SJCRH30 (cell line): ENCODE data around the gene PDZRN3. TPM values are rescaled to one million over a fixed set of nuclear protein-coding genes. Genes with fewer than 3 reads are reported as not detected.

ENCODE experiments used
- DNase-seq, 2 experiments: peaks; one replicate each; pipeline ENCODE4 v3.0.0-alpha.2; 2015 to 2020
- H3K27ac ChIP-seq: fragments of 250-450 bp; sonication (Bioruptor Pico); 2 replicates; pipeline ENCODE4 v1.5.1; 2020; ENCODE audit warnings: mild to moderate bottlenecking, moderate library complexity
- H3K27me3 ChIP-seq: fragments of 250-450 bp; sonication (Bioruptor Pico); 2 replicates; pipeline ENCODE4 v1.5.1; 2020; ENCODE audit warnings: mild to moderate bottlenecking, moderate library complexity
- H3K36me3 ChIP-seq: fragments of 250-450 bp; sonication (Bioruptor Pico); 2 replicates; pipeline ENCODE4 v1.5.1; 2020; ENCODE audit warnings: mild to moderate bottlenecking, moderate library complexity
- H3K4me1 ChIP-seq: fragments of 250-450 bp; sonication (Bioruptor Pico); 2 replicates; pipeline ENCODE4 v1.5.1; 2020; ENCODE audit warnings: mild to moderate bottlenecking, moderate library complexity
- H3K4me3 ChIP-seq: fragments of 250-450 bp; sonication (Bioruptor Pico); 2 replicates; pipeline ENCODE4 v1.5.1; 2020; ENCODE audit warnings: mild to moderate bottlenecking, moderate library complexity
- H3K9me3 ChIP-seq: fragments of 250-450 bp; sonication (Bioruptor Pico); replicated peaks from 2 replicates; pipeline ENCODE4 v1.5.1; 2020; ENCODE audit warnings: mild to moderate bottlenecking, moderate library complexity
- total RNA-seq: library from RNA; depleted of rRNA; stranded (reverse); fragments of >200 nt; shearing (Covaris generic); gene quantifications from 2 replicates; pipeline ENCODE4 v1.2.3, GENCODE V29; 2014

Gene PDZRN3
- total RNA-seq, 1 experiment from 2014 or later, result 27.3 TPM

DNA sequence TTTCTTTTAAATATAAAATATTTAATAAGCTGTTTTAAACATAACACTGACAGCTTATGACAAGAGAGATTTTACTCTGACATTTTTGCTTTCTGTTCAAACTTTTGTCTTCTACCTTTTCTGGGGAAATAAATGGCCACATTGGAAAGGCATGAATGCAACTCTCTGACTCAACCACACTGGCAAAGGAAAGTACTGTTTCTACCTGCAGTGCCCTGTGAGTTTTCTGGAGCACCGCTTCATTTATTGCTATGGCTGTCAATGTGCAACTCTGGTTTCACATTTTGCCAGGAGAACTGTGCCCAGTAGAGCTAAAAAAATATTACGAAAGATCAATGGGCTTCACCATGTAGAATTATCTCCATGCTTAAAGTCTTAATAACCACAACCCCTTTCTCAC, 15.1 kb downstream of the PDZRN3 start:
- Histone ChIP-seq H3K36me3 (no peaks in the 10 kb centered on the region), H3K4me1 (no peaks in the 10 kb centered on the region), H3K4me3 (no peak overlapping the region), H3K27ac (no peak overlapping the region), H3K27me3 (no peaks in the 10 kb centered on the region), H3K9me3 (no peaks in the 10 kb centered on the region)
- no peak for DNase-seq

GRCh38 chr3:73609315-73609641, 15.5 kb downstream of the PDZRN3 start:
- no peak overlapping the region for H3K4me3 ChIP-seq
- no peaks in the 10 kb centered on the region for H3K9me3 ChIP-seq
- H3K27me3 ChIP-seq, result no peaks in the 10 kb centered on the region
- H3K36me3 ChIP-seq, result no peaks in the 10 kb centered on the region
- H3K27ac ChIP-seq, result no peak overlapping the region
- DNase-seq, result no peak
- H3K4me1 ChIP-seq, result no peaks in the 10 kb centered on the region

DNA sequence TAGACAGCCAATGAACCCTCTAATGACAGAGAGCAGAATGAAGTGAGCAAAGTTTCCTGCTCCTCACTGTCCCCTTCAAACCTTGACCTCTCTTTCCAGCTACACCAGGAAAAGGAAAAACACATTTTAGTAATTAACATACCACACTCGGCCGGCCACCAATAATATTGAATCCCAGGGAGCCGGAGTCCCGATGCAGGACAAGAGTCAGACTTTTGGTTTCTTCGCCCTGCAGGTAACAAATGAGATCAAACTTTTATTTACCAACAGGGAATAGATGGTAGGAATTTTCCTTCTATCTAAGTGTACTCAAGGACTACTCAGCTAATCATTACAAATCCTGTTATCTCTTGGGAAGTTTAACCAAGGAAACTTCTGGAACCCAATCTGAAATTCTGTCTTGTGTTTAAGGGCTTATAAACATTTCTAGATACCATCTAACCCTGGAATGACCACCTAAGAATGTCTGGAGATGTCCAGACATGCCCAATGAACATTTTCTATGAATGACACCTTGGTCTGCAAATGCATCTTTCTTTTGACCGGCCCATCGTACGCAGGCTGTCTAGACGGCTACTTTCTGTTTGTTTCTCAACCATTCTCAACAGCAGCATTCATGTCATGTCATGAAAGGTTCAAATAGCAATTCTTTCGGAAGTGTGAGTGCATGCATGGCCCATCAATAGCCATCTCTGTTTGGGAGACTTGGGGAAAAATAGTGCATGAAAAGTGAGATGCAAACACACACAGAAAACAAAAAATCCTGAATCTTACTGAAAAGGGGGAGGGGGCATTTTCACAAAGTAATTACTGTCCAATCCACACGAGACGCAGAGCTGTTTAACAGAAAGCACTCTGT, 16.1 kb downstream of the PDZRN3 start:
- Histone ChIP-seq H3K4me3 (no peak overlapping the region), H3K27ac (no peak overlapping the region), H3K9me3 (no peaks in the 10 kb centered on the region), H3K36me3 (no peaks in the 10 kb centered on the region), H3K4me1 (no peaks in the 10 kb centered on the region), H3K27me3 (no peaks in the 10 kb centered on the region)
- no peak for DNase-seq

DNA sequence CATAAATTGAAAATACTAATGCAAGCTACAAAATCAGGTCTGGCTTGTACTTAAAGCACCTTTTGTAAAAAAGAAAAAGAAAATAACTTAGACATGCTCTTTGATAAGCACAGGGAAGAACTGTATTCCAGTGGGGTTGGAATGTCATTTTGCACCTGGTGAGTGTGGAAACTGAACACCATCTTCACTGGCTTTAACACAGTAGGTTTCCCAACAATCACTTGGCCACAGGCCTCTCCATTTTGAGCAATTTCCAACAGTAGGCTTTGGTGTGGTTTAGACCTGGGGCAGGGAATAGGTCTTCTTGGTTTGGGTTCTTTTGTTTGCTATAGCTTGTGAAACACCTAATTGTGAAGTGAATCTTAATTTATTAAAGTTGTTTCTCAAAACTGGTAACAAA, 18.9 kb downstream of the PDZRN3 start:
- no peaks in the 10 kb centered on the region for H3K9me3 ChIP-seq
- DNase-seq, result no peak
- H3K4me3 ChIP-seq, result no peak overlapping the region
- 0 out of 2 replicates have a peak, but pooled peaks cover 3% of the 10 kb centered on the region for H3K36me3 ChIP-seq
- no peak overlapping the region for H3K27ac ChIP-seq
- H3K4me1 ChIP-seq, result peaks cover 15% of the 10 kb centered on the region
- no peaks in the 10 kb centered on the region for H3K27me3 ChIP-seq

- no peak for DNase-seq
- Histone ChIP-seq H3K27ac (no peak overlapping the region), H3K36me3 (0 out of 2 replicates have a peak, but pooled peaks cover 3% of the 10 kb centered on the region), H3K9me3 (no peaks in the 10 kb centered on the region), H3K4me3 (no peak overlapping the region), H3K27me3 (no peaks in the 10 kb centered on the region), H3K4me1 (peaks cover 15% of the 10 kb centered on the region)
Observed at GRCh38 chr3:73605412-73605811, 19.3 kb downstream of the PDZRN3 start.

GRCh38 chr3:73604451-73604850, 20.3 kb downstream of the PDZRN3 start:
- no peak for DNase-seq
- no peak overlapping the region for H3K4me3 ChIP-seq
- H3K27ac ChIP-seq, result no peak overlapping the region
- H3K36me3 ChIP-seq, result 0 out of 2 replicates have a peak, but pooled peaks cover 3% of the 10 kb centered on the region
- H3K9me3 ChIP-seq, result no peaks in the 10 kb centered on the region
- H3K27me3 ChIP-seq, result no peaks in the 10 kb centered on the region
- peaks cover 15% of the 10 kb centered on the region for H3K4me1 ChIP-seq

GRCh38 chr3:73603762-73604171, 21.0 kb downstream of the PDZRN3 start:
- DNase-seq, result no peak
- peaks cover 15% of the 10 kb centered on the region for H3K4me1 ChIP-seq
- H3K36me3 ChIP-seq, result 0 out of 2 replicates have a peak, but pooled peaks cover 3% of the 10 kb centered on the region
- no peaks in the 10 kb centered on the region for H3K27me3 ChIP-seq
- H3K27ac ChIP-seq, result no peak overlapping the region
- H3K9me3 ChIP-seq, result no peaks in the 10 kb centered on the region
- no peak overlapping the region for H3K4me3 ChIP-seq

GRCh38 chr3:73602170-73602569, 22.6 kb downstream of the PDZRN3 start:
- H3K27ac ChIP-seq, result no peak overlapping the region
- peaks cover 15% of the 10 kb centered on the region for H3K4me1 ChIP-seq
- 0 out of 2 replicates have a peak, but pooled peaks cover 3% of the 10 kb centered on the region for H3K36me3 ChIP-seq
- DNase-seq, result peak; percentile 49 to 56
- H3K27me3 ChIP-seq, result no peaks in the 10 kb centered on the region
- no peaks in the 10 kb centered on the region for H3K9me3 ChIP-seq
- H3K4me3 ChIP-seq, result no peak overlapping the region

DNA sequence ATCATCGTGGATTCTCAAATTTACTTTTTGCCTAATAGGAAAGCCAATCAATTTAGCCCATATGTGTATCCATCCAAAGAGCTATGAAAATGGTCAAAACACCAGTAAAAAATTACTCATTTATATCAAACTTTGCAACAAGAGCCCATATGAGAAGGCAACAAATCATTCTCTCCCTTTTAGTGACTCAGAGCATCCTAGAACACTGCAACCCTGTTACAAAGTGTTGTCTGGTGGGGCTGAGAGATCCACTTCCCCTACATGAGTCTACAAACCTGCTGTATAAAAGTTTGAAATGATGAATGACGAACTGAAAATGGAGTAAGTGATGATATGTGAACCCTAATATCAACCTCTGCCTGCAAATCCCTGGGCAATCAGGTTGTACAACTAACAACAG, 23.3 kb downstream of the PDZRN3 start:
- Histone ChIP-seq H3K4me1 (peaks cover 15% of the 10 kb centered on the region), H3K4me3 (no peak overlapping the region), H3K27ac (no peak overlapping the region), H3K27me3 (no peaks in the 10 kb centered on the region), H3K36me3 (peaks cover 6% of the 10 kb centered on the region; the same call in 1 of the 2 replicates), H3K9me3 (no peaks in the 10 kb centered on the region)
- DNase-seq, result no peak

GRCh38 chr3:73601011-73601410, 23.7 kb downstream of the PDZRN3 start:
- no peak overlapping the region for H3K27ac ChIP-seq
- H3K9me3 ChIP-seq, result no peaks in the 10 kb centered on the region
- peaks cover 7% of the 10 kb centered on the region; the same call in 1 of the 2 replicates for H3K36me3 ChIP-seq
- no peaks in the 10 kb centered on the region for H3K27me3 ChIP-seq
- DNase-seq, result no peak
- peaks cover 15% of the 10 kb centered on the region for H3K4me1 ChIP-seq
- H3K4me3 ChIP-seq, result no peak overlapping the region

- Histone ChIP-seq H3K27ac (no peak overlapping the region), H3K27me3 (no peaks in the 10 kb centered on the region), H3K4me3 (no peak overlapping the region), H3K4me1 (peaks cover 15% of the 10 kb centered on the region), H3K36me3 (peaks cover 7% of the 10 kb centered on the region; the same call in 1 of the 2 replicates), H3K9me3 (no peaks in the 10 kb centered on the region)
- no peak for DNase-seq
Observed at GRCh38 chr3:73600293-73600938, 24.3 kb downstream of the PDZRN3 start.

GRCh38 chr3:73599605-73600004, 25.1 kb downstream of the PDZRN3 start:
- Histone ChIP-seq H3K36me3 (peaks cover 7% of the 10 kb centered on the region; the same call in 1 of the 2 replicates), H3K27me3 (no peaks in the 10 kb centered on the region), H3K27ac (no peak overlapping the region), H3K9me3 (no peaks in the 10 kb centered on the region), H3K4me3 (no peak overlapping the region), H3K4me1 (peaks cover 15% of the 10 kb centered on the region)
- no peak for DNase-seq

DNA sequence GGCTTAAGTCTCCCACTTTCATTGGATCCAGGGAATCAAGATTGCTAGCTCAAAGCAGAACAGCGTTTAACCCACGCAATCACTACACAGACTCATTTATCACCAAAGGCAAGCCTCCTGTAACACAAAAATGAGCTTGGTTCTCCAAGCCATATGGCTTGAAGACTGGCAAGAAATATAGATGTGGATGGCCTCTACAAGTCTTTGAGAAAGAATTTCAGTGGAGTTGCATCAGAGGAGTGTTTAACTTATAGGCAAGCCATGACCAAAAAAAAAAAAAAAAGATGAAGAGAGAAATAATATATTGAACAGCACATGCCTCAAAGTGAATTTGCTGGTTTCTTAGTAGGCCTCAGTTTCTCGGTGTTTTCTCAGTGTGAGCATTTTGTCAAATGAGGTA, 27.3 kb downstream of the PDZRN3 start:
- no peaks in the 10 kb centered on the region for H3K27me3 ChIP-seq
- H3K36me3 ChIP-seq, result peaks cover 6% of the 10 kb centered on the region; the same call in 1 of the 2 replicates
- no peak overlapping the region for H3K4me3 ChIP-seq
- no peak overlapping the region for H3K27ac ChIP-seq
- no peaks in the 10 kb centered on the region for H3K9me3 ChIP-seq
- no peak for DNase-seq
- peaks cover 9% of the 10 kb centered on the region for H3K4me1 ChIP-seq

GRCh38 chr3:73592154-73593144, 32.3 kb downstream of the PDZRN3 start:
- Histone ChIP-seq H3K9me3 (no peaks in the 10 kb centered on the region), H3K4me1 (no peaks in the 10 kb centered on the region), H3K27me3 (no peaks in the 10 kb centered on the region), H3K27ac (no peak overlapping the region), H3K4me3 (no peak overlapping the region), H3K36me3 (peaks cover 6% of the 10 kb centered on the region; the same call in 1 of the 2 replicates)
- DNase-seq, result no peak
